RCC 7860 (cell line): ENCODE measurements around the gene SMAD1.
A peak's percentile ranks its signal among the peaks of the same experiment; 100 is the strongest.

Experiments
- DNase-seq: peaks from one replicate; pipeline ENCODE4 v3.0.0-alpha.2; 2015; ENCODE audit warnings: low spot score
- FAIRE-seq: peaks from 2 replicates; lab custom pipeline; 2012; peaks lifted over from hg19 to GRCh38; lab: Jason Lieb, UNC

Gene SMAD1

GRCh38 chr4:145481164-145481941 is at the start of gene SMAD1:
SMAD1 (plus strand) TSS chr4:145481853; CDS start chr4:145514614, 32,761 bp downstream.
- no peak for FAIRE-seq
- DNase-seq: peak; percentile 27

GRCh38 chr4:145433684-145434083 is 48.0 kb upstream of the SMAD1 start:
- DNase-seq (no peak), FAIRE-seq (no peak)

- FAIRE-seq (no peak), DNase-seq (no peak)
Measured at GRCh38 chr4:145435646-145436045, 46.0 kb upstream of the SMAD1 start.

- FAIRE-seq (no peak), DNase-seq (no peak)
Measured at GRCh38 chr4:145436114-145436513, 45.5 kb upstream of the SMAD1 start.

- no peak for DNase-seq
- no peak for FAIRE-seq
Measured at GRCh38 chr4:145436796-145437195, 44.9 kb upstream of the SMAD1 start.

GRCh38 chr4:145437466-145437865 is 44.2 kb upstream of the SMAD1 start:
- no peak for FAIRE-seq
- DNase-seq: no peak

GRCh38 chr4:145438298-145438697 is 43.4 kb upstream of the SMAD1 start:
- DNase-seq (no peak), FAIRE-seq (no peak)

- no peak for FAIRE-seq
Measured at GRCh38 chr4:145440292-145441007, 41.2 kb upstream of the SMAD1 start.

GRCh38 chr4:145446184-145446583 is 35.5 kb upstream of the SMAD1 start:
- FAIRE-seq (no peak), DNase-seq (no peak)

More at GRCh38 chr4:145440292-145441007, 41.2 kb upstream of the SMAD1 start:
- no peak for DNase-seq

GRCh38 chr4:145451895-145452294 is 29.8 kb upstream of the SMAD1 start:
- DNase-seq (no peak), FAIRE-seq (no peak)

- FAIRE-seq (no peak), DNase-seq (no peak)
Measured at GRCh38 chr4:145452447-145453162, 29.0 kb upstream of the SMAD1 start.

GRCh38 chr4:145453163-145453520 is 28.5 kb upstream of the SMAD1 start:
- DNase-seq: no peak

GRCh38 chr4:145473203-145473602 is 8.4 kb upstream of the SMAD1 start:
- no peak for DNase-seq
- FAIRE-seq: no peak

More at GRCh38 chr4:145453163-145453520, 28.5 kb upstream of the SMAD1 start:
- FAIRE-seq: no peak

GRCh38 chr4:145480257-145480656 is 1.4 kb upstream of the SMAD1 start:
- DNase-seq (no peak), FAIRE-seq (no peak)

- FAIRE-seq (no peak), DNase-seq (no peak)
Measured at GRCh38 chr4:145481942-145482208, 222 bp downstream of the SMAD1 start.

- FAIRE-seq (no peak), DNase-seq (peak; percentile 28)
Measured at GRCh38 chr4:145482209-145483037, 770 bp downstream of the SMAD1 start.

GRCh38 chr4:145483514-145483913 is 1.9 kb downstream of the SMAD1 start:
- FAIRE-seq (no peak), DNase-seq (no peak)

GRCh38 chr4:145484225-145484846 is 2.7 kb downstream of the SMAD1 start:
- FAIRE-seq (no peak), DNase-seq (no peak)

- DNase-seq (no peak), FAIRE-seq (no peak)
Measured at GRCh38 chr4:145485120-145485519, 3.5 kb downstream of the SMAD1 start.

- FAIRE-seq: no peak
- DNase-seq: no peak
Measured at GRCh38 chr4:145486603-145487002, 5.0 kb downstream of the SMAD1 start.

GRCh38 chr4:145487631-145488030 is 6.0 kb downstream of the SMAD1 start:
- FAIRE-seq: no peak

More at GRCh38 chr4:145487631-145488030, 6.0 kb downstream of the SMAD1 start:
- no peak for DNase-seq
